HUES64 (cell line): Measurements from ENCODE around the gene SPATA31C1.

Source experiments
- H3K27ac ChIP-seq: 2 replicates; pipeline ENCODE4 v1.7.0; 2013; ENCODE audit warnings: low read depth, low read length, inconsistent platforms
- H3K27me3 ChIP-seq: 2 replicates; pipeline ENCODE4 v1.6.1; 2013; ENCODE audit warnings: mild to moderate bottlenecking, low read length; ENCODE audit not compliant: insufficient read depth
- H3K36me3 ChIP-seq: 2 replicates; pipeline ENCODE4 v1.6.1; 2013; ENCODE audit warnings: mild to moderate bottlenecking, low read length; ENCODE audit not compliant: insufficient read depth
- H3K4me1 ChIP-seq: 2 replicates; pipeline ENCODE4 v1.6.1; 2013; ENCODE audit warnings: mild to moderate bottlenecking, low read length, moderate library complexity; ENCODE audit not compliant: insufficient read depth
- H3K4me3 ChIP-seq: 2 replicates; pipeline ENCODE4 v1.5.1; 2013; ENCODE audit warnings: mild to moderate bottlenecking, low read length, moderate library complexity
- H3K9ac ChIP-seq: 2 replicates; pipeline ENCODE4 v1.6.1; 2013; ENCODE audit warnings: mild to moderate bottlenecking, low read depth, low read length
- H3K9me3 ChIP-seq: 2 replicates; pipeline ENCODE4 v1.6.1; 2013; ENCODE audit warnings: low read depth, low read length; ENCODE audit not compliant: insufficient read depth
- WGBS: fragments of 150-250, 120-280 bp; methylation state at CpG from one replicate; pipeline ENCODE4 v1.1.7; 2013; ENCODE audit warnings: missing lambda C conversion rate; 5-methylcytosine and 5-hydroxymethylcytosine counted together

The SPATA31C1 gene

DNA sequence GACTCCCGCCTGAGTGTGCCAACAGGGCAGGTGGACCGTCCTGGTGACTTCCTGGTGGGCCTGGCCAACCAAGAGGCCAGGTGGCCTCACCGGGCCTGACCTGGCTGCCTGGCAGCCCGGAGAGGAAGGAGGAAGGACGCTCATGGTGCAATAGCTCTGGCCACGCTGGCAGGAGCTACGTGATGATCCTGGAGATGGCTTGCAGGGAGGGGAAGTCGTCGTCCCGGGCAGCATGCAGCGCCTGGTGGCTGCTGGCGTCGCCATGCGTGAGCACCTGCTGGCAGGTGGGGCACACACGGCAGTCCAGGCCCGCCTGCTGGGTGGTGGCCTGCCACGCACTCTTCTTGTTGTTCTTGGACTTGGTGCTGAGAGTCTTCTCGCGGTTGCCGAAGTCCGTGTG, 26.3 kb downstream of the SPATA31C1 start:
- WGBS, result 90% methylated on average over 21 of the region's 21 CpGs
- no peaks in the 10 kb centered on the region for H3K27me3 ChIP-seq

DNA sequence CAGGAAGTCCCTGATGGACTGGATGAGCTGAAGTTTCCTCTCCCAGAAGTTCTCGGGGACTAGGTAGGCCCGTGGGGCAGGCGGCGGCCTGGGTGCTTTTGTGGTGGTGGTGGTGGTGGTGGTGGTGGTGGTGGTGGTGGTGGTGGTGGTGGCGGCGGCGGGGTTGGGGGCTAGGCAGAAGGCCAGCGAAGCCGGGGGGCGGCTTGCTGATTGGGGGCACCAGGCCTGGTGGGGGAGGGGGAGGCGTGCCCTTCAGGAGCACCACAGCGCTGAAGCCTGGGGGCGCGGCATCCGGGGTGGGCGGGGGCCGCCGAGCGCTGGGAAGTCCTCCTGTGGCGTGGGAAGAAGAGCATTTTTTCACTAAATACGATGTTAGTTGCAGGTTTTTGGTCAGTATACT, 26.9 kb downstream of the SPATA31C1 start:
- H3K36me3 ChIP-seq, result no peaks in the 10 kb centered on the region
- H3K27me3 ChIP-seq, result no peaks in the 10 kb centered on the region
- H3K27ac ChIP-seq, result no peak overlapping the region
- H3K9me3 ChIP-seq, result no peaks in the 10 kb centered on the region
- no peak overlapping the region for H3K9ac ChIP-seq
- H3K4me3 ChIP-seq, result no peak overlapping the region
- 93% methylated on average over 21 of the region's 21 CpGs for WGBS
- H3K4me1 ChIP-seq, result no peaks in the 10 kb centered on the region

More for the DNA sequence above, 26.3 kb downstream of the SPATA31C1 start:
- Histone ChIP-seq H3K36me3 (no peaks in the 10 kb centered on the region), H3K4me3 (no peak overlapping the region), H3K9ac (no peak overlapping the region), H3K9me3 (no peaks in the 10 kb centered on the region), H3K27ac (no peak overlapping the region), H3K4me1 (no peaks in the 10 kb centered on the region)

DNA sequence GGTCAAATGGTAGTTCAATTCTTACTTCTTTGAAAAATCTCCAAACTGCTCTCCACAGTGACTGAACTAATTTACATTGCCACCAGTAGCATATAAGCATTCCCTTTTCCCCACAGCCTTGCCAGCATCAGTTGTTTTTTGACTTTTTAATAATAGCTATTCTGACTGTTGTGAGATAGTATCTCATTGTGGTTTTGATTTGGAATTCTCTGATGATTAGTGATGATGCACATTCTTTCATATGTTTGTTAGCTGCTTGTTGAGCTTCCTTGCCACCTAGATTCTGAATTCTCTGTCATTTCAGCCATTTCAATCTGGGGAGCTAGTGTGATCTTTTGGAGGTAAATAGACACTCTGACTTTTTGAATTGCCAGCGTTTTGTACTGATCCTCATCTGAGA, 32.5 kb downstream of the SPATA31C1 start:
- H3K27ac ChIP-seq, result no peak overlapping the region
- no peak overlapping the region for H3K9ac ChIP-seq
- H3K36me3 ChIP-seq, result no peaks in the 10 kb centered on the region
- H3K9me3 ChIP-seq, result peaks cover 3% of the 10 kb centered on the region; the same call in 1 of the 2 replicates
- H3K27me3 ChIP-seq, result no peaks in the 10 kb centered on the region
- 85% methylated on average over 1 of the region's 1 CpG for WGBS
- no peak overlapping the region for H3K4me3 ChIP-seq
- H3K4me1 ChIP-seq, result no peaks in the 10 kb centered on the region

DNA sequence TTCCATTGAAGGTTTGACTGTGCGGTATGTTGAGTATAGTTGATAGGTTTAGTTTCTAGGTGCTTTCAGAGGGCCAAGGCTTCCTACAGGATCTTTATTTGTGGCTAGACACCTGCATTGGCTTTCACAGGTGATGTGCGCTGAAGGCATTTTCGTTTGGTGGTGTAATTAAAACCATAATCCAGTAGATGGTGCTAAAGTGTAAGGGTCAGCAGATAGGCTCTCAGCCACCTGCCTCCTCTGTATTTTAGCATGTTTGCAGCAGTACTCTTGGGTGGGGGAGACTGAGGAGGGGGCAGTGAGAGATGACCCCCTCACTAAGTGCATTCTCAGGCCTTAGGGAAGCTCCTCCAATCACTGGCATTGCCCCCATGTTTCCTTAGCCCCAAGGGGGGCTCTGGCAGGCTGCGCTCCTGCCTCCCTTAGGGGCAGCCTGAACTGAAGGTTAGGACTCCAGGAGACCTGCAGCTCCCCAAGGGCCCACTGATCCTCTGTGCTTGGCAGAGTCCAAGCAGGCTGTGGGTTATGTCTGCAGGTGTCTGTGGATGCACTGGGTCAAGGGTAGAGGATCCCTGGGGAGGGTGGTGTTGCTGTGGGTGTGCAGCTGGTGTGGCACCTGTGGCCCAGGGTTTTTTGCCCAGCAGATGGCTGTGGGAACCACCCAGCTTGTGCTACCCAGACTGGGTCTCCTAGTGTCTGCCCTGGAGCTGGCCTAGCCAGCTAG, 33.2 kb downstream of the SPATA31C1 start:
- no peak overlapping the region for H3K4me3 ChIP-seq
- no peak overlapping the region for H3K9ac ChIP-seq
- WGBS, result 52% methylated on average over 4 of the region's 4 CpGs
- peaks cover 3% of the 10 kb centered on the region; the same call in 1 of the 2 replicates for H3K9me3 ChIP-seq
- H3K4me1 ChIP-seq, result no peaks in the 10 kb centered on the region
- no peak overlapping the region for H3K27ac ChIP-seq
- no peaks in the 10 kb centered on the region for H3K27me3 ChIP-seq
- H3K36me3 ChIP-seq, result no peaks in the 10 kb centered on the region

DNA sequence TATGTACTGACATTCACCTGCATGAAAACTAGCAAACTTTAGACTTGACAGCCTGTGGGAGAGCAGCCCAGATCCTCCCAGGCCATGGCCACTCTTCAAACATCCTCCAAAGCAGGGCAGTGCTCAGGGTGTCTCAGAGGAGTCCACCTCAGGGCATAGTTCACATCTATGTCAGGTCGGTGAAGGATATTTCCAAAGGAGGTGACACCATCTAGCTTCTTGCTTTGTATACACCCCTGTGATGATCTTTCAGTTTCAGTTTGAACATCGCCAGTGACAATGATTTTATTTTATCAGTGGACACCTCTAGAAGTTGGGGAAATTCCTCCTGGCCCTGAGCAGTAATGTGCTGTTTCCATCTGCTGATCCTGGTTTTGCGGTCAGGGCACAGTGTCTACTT, 36.5 kb downstream of the SPATA31C1 start:
- Histone ChIP-seq H3K36me3 (no peaks in the 10 kb centered on the region), H3K4me1 (no peaks in the 10 kb centered on the region), H3K27ac (no peak overlapping the region), H3K9me3 (peaks cover 3% of the 10 kb centered on the region), H3K27me3 (no peaks in the 10 kb centered on the region), H3K9ac (no peak overlapping the region), H3K4me3 (no peak overlapping the region)
- 93% methylated on average over 3 of the region's 3 CpGs for WGBS

DNA sequence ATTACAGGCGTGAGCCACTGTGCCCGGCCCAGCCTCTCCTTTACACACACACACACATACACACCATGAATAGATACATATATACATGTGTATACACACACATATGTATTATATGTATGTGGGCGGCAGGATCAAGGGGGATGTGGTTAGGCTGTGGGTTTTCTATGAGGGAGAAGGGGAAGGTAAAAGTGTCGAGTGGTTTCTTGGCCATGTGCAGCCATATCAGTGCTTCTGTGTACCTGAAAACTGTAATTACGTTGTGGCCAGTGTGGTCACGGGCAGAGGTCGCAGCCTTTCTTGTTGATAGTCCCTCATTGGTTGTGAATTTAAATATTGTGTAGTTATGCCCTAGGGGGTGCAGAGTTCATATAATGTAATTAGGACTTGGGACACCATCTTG, 40.1 kb downstream of the SPATA31C1 start:
- Histone ChIP-seq H3K9me3 (peaks cover 9% of the 10 kb centered on the region), H3K36me3 (no peaks in the 10 kb centered on the region), H3K4me1 (no peaks in the 10 kb centered on the region), H3K27me3 (no peaks in the 10 kb centered on the region), H3K27ac (no peak overlapping the region), H3K4me3 (no peak overlapping the region), H3K9ac (no peak overlapping the region)
- 97% methylated on average over 7 of the region's 7 CpGs for WGBS

DNA sequence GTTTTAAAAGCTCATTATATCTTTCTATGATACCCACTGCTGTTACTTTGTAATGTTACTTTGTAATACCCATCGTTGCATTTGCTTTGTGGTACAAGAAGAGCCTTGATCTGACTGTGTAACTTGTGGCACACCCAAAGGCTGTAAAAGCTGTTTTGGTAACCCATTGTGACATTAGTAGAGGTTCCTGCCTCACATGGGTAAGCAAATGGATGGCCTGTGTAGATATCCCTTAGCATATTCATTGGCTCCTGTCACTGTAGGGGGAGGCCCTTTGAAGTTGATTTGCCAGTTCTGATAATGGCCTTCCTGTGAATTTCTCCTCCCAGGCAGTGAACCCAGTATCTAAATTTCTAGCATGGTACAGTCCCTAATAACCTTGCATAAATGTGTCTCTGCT, 40.8 kb downstream of the SPATA31C1 start:
- no peaks in the 10 kb centered on the region for H3K27me3 ChIP-seq
- no peak overlapping the region for H3K27ac ChIP-seq
- peaks cover 9% of the 10 kb centered on the region for H3K9me3 ChIP-seq
- H3K4me1 ChIP-seq, result no peaks in the 10 kb centered on the region
- no peak overlapping the region for H3K9ac ChIP-seq
- H3K4me3 ChIP-seq, result no peak overlapping the region
- H3K36me3 ChIP-seq, result no peaks in the 10 kb centered on the region
- 94% methylated on average over 1 of the region's 1 CpG for WGBS

DNA sequence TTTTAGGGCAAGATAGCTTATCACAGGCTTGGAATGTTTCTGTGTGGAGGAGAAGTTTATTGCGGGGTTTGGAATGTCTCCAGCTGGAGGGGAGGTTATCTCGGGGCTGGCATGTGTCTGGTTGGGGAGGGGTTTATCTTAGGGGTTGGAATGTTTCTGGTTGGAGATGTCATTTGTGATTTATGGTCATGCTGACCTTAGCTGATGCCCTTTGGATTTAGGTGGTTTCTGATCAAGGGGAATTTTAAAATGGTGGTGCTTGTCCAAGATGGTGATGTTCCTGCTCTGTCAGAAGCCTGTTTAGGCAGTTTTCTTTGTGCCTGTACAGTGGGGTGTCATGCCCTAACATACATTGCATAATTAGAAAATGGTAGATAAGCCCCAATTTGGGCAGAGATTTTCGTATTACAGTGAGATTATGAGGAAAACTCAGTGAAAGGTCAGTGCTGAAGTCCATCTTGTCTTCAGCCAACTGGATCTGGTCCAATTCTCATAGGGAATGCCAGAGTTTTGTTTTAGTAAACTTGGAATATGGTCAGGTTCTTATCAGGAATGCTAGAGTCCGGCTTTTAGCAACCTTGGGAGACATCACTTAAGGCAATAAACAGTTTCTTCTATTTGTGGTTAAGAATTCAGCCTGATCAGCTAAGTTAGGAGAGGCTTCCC, 42.3 kb downstream of the SPATA31C1 start:
- no peaks in the 10 kb centered on the region for H3K4me1 ChIP-seq
- no peak overlapping the region for H3K4me3 ChIP-seq
- no peak overlapping the region for H3K9ac ChIP-seq
- no peak overlapping the region for H3K27ac ChIP-seq
- no peaks in the 10 kb centered on the region for H3K36me3 ChIP-seq
- H3K27me3 ChIP-seq, result no peaks in the 10 kb centered on the region
- peaks cover 9% of the 10 kb centered on the region for H3K9me3 ChIP-seq
- WGBS, result 91% methylated on average over 4 of the region's 4 CpGs

DNA sequence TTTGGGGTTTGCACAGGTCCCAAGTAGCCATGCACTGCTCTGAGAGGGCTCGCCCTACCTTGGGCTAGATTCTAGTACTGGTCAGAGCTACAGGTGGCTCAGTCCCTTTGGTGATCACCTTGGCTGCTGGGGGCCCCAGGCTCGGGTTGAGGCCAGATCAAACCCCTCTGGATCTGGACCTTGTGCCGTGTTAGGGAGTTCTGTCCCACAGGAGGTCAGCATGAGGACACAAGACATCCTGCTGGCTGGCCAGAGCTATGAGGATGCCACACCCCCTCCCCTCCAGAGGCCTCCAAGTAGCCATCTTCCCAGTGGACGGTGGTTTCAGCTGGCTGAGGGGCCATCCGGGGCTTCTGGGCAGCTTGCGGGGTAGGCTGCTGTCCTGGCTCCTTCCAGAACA, 46.0 kb downstream of the SPATA31C1 start:
- Histone ChIP-seq H3K4me1 (no peaks in the 10 kb centered on the region), H3K27ac (no peak overlapping the region), H3K4me3 (no peak overlapping the region), H3K9ac (no peak overlapping the region), H3K9me3 (peaks cover 9% of the 10 kb centered on the region), H3K36me3 (peaks cover 2% of the 10 kb centered on the region; the same call in 1 of the 2 replicates), H3K27me3 (no peaks in the 10 kb centered on the region)
- 91% methylated on average over 6 of the region's 6 CpGs for WGBS

DNA sequence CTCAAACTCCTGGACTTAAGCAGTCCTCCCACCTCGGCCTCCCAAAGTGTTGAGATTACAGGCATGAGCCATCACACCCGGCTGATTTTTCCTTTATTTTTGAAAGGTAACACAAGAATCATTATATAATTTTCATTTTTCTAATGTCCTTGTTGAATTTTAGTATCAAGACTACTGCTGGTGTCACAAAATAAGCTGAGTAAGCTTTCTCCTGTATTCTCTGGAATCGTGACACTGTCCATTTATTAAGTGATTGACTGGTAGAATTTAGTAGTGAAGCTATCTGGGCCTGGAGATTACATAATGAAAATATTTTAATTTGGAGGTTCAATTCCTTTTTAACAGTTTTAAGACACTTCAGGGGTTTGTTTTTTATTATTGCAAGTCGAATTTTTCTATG, 47.1 kb downstream of the SPATA31C1 start:
- H3K4me3 ChIP-seq, result no peak overlapping the region
- no peaks in the 10 kb centered on the region for H3K27me3 ChIP-seq
- no peaks in the 10 kb centered on the region for H3K4me1 ChIP-seq
- H3K27ac ChIP-seq, result no peak overlapping the region
- WGBS, result 64% methylated on average over 3 of the region's 4 CpGs
- H3K36me3 ChIP-seq, result peaks cover 2% of the 10 kb centered on the region; the same call in 1 of the 2 replicates
- H3K9me3 ChIP-seq, result peaks cover 3% of the 10 kb centered on the region; the same call in 1 of the 2 replicates
- no peak overlapping the region for H3K9ac ChIP-seq

DNA sequence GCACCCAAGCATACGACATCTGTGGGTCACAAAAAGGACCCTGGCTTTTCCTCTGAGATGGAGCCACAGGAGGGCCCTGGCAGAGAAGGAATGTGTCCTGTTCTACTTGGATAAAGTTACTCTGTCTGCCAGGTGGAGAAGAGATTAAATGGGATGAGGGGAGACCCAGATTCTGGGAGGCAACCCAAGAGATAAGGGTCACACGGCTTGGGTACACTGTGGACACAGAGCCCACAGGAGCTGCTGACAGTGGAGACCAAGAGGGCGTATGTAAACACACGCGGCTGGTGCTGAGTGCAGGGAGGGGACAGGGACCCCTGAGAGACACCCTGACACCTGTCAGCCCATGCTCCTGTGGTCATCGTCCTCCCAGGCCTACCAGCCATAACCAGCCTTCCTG, 50.4 kb downstream of the SPATA31C1 start:
- no peaks in the 10 kb centered on the region for H3K9me3 ChIP-seq
- H3K36me3 ChIP-seq, result peaks cover 2% of the 10 kb centered on the region; the same call in 1 of the 2 replicates
- no peak overlapping the region for H3K27ac ChIP-seq
- peaks cover 3% of the 10 kb centered on the region for H3K27me3 ChIP-seq
- H3K9ac ChIP-seq, result no peak overlapping the region
- no peak overlapping the region for H3K4me3 ChIP-seq
- 94% methylated on average over 6 of the region's 6 CpGs for WGBS
- H3K4me1 ChIP-seq, result no peaks in the 10 kb centered on the region
